ENCODE results near the gene MCEMP1.

GRCh38 chr19:7657131-7657751, 19.6 kb upstream of the MCEMP1 start:
- TF ChIP-seq POLR2A (IDR thresholded peaks at IDR 0.05) (no peak), CTCF (IDR thresholded peaks at IDR 0.05) (no peak)

All from breast epithelium (tissue), 3 donors.